Lower leg skin (tissue), 4 donors: ENCODE data around the gene SOWAHC. TPM values are rescaled to one million over a fixed set of nuclear protein-coding genes. Genes with fewer than 3 reads are reported as not detected.

Experiments used
- DNase-seq, 2 donors: peaks; one replicate each; pipeline ENCODE4 v3.0.0-alpha.2; 2019; ENCODE audit warnings: low spot score in 2 of 2
- H3K4me3 ChIP-seq: fragments of 200-600 bp; sonication (generic); 2 replicates; pipeline ENCODE4 v1.5.1; 2017; ENCODE audit warnings: mild to moderate bottlenecking, low read depth; ENCODE audit not compliant: poor library complexity, severe bottlenecking
- POLR2A ChIP-seq, 2 donors: fragments of 450-650 bp; IDR thresholded peaks; one replicate each; pipeline ENCODE4 v1.6.1; 2016 to 2017; ENCODE audit warnings: antibody characterized with exemption in 2 of 2, mild to moderate bottlenecking in 1 of 2, moderate library complexity in 1 of 2
- WGBS, 2 donors: methylation state at CpG; one replicate each; pipeline ENCODE4 v1.1.5; 2018; 5-methylcytosine and 5-hydroxymethylcytosine counted together
- intact Hi-C: fragments of 100-400 bp; cut with DNase I; formaldehyde crosslinking; loops from one replicate; pipeline ENCODE4 v1.15.0; 2023; ENCODE audit warnings: low total_unique reads
- total RNA-seq, 4 donors: library from RNA; depleted of rRNA; stranded (reverse); fragments of >200 nt; gene quantifications; one replicate each; pipeline ENCODE4 v1.1.0, GENCODE V29; 2016
- TF ChIP-seq, protein P1 (sequence below), 3 donors: fragments of 450-650 bp; IDR thresholded peaks; one replicate each; pipeline ENCODE4 v1.5.1; 2016; ENCODE audit warnings: antibody characterized with exemption in 3 of 3, mild to moderate bottlenecking in 3 of 3, moderate library complexity in 2 of 3

The SOWAHC gene
- total RNA-seq, 4 donors from 2014 or later: 80.6 to 85.9 (median 81.7) TPM

GRCh38 chr2:109663721-109664120 lies 49.6 kb downstream of the SOWAHC start:
- intact Hi-C loops: no loop called here
- WGBS, 2 donors: 15 to 25% methylated on average over 4 of the region's 4 CpGs
- H3K4me3 ChIP-seq: no peak overlapping the region
- peak; percentile 80 to 84 for DNase-seq
- no peak for TF ChIP-seq POLR2A (IDR thresholded peaks at IDR 0.05)
- TF ChIP-seq, protein P1, sequence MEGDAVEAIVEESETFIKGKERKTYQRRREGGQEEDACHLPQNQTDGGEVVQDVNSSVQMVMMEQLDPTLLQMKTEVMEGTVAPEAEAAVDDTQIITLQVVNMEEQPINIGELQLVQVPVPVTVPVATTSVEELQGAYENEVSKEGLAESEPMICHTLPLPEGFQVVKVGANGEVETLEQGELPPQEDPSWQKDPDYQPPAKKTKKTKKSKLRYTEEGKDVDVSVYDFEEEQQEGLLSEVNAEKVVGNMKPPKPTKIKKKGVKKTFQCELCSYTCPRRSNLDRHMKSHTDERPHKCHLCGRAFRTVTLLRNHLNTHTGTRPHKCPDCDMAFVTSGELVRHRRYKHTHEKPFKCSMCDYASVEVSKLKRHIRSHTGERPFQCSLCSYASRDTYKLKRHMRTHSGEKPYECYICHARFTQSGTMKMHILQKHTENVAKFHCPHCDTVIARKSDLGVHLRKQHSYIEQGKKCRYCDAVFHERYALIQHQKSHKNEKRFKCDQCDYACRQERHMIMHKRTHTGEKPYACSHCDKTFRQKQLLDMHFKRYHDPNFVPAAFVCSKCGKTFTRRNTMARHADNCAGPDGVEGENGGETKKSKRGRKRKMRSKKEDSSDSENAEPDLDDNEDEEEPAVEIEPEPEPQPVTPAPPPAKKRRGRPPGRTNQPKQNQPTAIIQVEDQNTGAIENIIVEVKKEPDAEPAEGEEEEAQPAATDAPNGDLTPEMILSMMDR (IDR thresholded peaks at IDR 0.05): no peak

- DNase-seq: no peak
- 59 to 67% methylated on average over 1 of the region's 1 CpG for WGBS, 2 donors
- TF ChIP-seq POLR2A (IDR thresholded peaks at IDR 0.05): no peak
- TF ChIP-seq, protein P1 (IDR thresholded peaks at IDR 0.05): no peak
- intact Hi-C loops: no loop called here
- H3K4me3 ChIP-seq: no peak overlapping the region
Measured at GRCh38 chr2:109666466-109666865, 52.3 kb downstream of the SOWAHC start.

Other genes with a start within 250 kb of the SOWAHC start
- 100 to 1,000 TPM in 3 of 4 donors, 10 to 100 TPM in 1; 81.7 to 134 (median 114) TPM for gene SEPTIN10, start 398 bp upstream of the SOWAHC start, total RNA-seq
- gene RGPD5, start 179.9 kb downstream of the SOWAHC start, total RNA-seq: 10 to 100 TPM; 13.7 to 68.5 (median 18.8) TPM